HepG2 (cell line): Measurements from ENCODE around the gene HENMT1. TPM values are rescaled to one million over a fixed set of nuclear protein-coding genes. Genes with fewer than 3 reads are reported as not detected.
A peak's percentile ranks its signal among the peaks of the same experiment; 100 is the strongest.

Experiments used
- ATAC-seq: fragments of 200-7000 bp; cut with Tn5 transposase; 3 replicates; pipeline ENCODE4 v1.9.1; 2020; ENCODE audit warnings: mild to moderate bottlenecking, moderate library complexity
- BruUV-seq: library from RNA; stranded (reverse); fragments of 400-500 nt; replicated peaks from 2 replicates; lab custom pipeline; 2021; lab: Mats Ljungman, UMichigan
- CTCF ChIA-PET: fragments of 300-600 bp; formaldehyde crosslinking; extraction: SDS; loops from one replicate; lab custom pipeline; 2021; ENCODE audit warnings: low total read pairs, inconsistent platforms, low intra/inter-chr PET ratio; lab: Yijun Ruan, JAX
- POLR2A ChIA-PET: fragments of 350-600 bp; sonication (Branson Sonifier 250); formaldehyde crosslinking; loops from one replicate; lab custom pipeline; 2020; ENCODE audit warnings: antibody characterized with exemption, inconsistent platforms; lab: Yijun Ruan, JAX
- DNase-seq: peaks from one replicate; pipeline ENCODE4 v3.0.0-alpha.2; 2015; ENCODE audit warnings: low spot score
- FAIRE-seq: peaks from 3 replicates; lab custom pipeline; 2011; peaks lifted over from hg19 to GRCh38; lab: Jason Lieb, UNC
- H2AFZ ChIP-seq: one replicate; pipeline ENCODE4 v1.6.1; 2011; ENCODE audit warnings: low read length, inconsistent platforms
- H3K27ac ChIP-seq: fragments of 300-600 bp; 3 replicates; pipeline ENCODE4 v1.8.0; 2011; ENCODE audit warnings: mixed run types, mild to moderate bottlenecking, mixed read lengths, low read length, inconsistent platforms; ENCODE audit not compliant: insufficient read depth; ENCODE audit errors: extremely low read length
- H3K27me3 ChIP-seq, 2 experiments: fragments of 200-600 bp in 1 of 2; 2 replicates in 1 of 2; 3 replicates in 1 of 2; pipeline versions ENCODE4 v1.6.0 to v1.8.0; 2011; ENCODE audit warnings: low read length in 2 of 2, mild to moderate bottlenecking in 2 of 2, moderate library complexity in 2 of 2, inconsistent platforms in 1 of 2; ENCODE audit not compliant: insufficient read depth in 2 of 2, control insufficient read depth in 1 of 2
- H3K36me3 ChIP-seq, 2 experiments: fragments of 200-600 bp in 1 of 2; replicated peaks in 1 of 2; 2 replicates in 1 of 2; 3 replicates in 1 of 2; pipeline versions ENCODE4 v1.5.1 to v1.8.0; 2011; ENCODE audit warnings: low read length in 2 of 2, inconsistent platforms in 1 of 2; ENCODE audit not compliant: insufficient read depth in 2 of 2, control insufficient read depth in 1 of 2
- H3K4me1 ChIP-seq: 2 replicates; pipeline ENCODE4 v1.5.1; 2012; ENCODE audit warnings: low read length, inconsistent platforms; ENCODE audit not compliant: insufficient read depth
- H3K4me2 ChIP-seq: 2 replicates; pipeline ENCODE4 v1.6.0; 2011; ENCODE audit warnings: low read depth, low read length, inconsistent platforms
- H3K4me3 ChIP-seq, 3 experiments: fragments of 200-600 bp in 1 of 3; sonication (generic), shearing (Covaris generic) in 1 of 3; replicated peaks in 1 of 3; 2 replicates each; pipeline ENCODE4 v1.5.1; 2011 to 2016; ENCODE audit warnings: low read length in 3 of 3, inconsistent platforms in 2 of 3, low read depth in 2 of 3, mild to moderate bottlenecking in 2 of 3, control low read depth in 1 of 3, mixed read lengths in 1 of 3; ENCODE audit not compliant: insufficient read depth in 1 of 3
- H3K79me2 ChIP-seq: one replicate; pipeline ENCODE4 v1.6.1; 2011; ENCODE audit warnings: low read length, inconsistent platforms; ENCODE audit not compliant: insufficient read depth
- H3K9ac ChIP-seq: 2 replicates; pipeline ENCODE4 v1.6.0; 2011; ENCODE audit warnings: mild to moderate bottlenecking, low read depth, low read length, inconsistent platforms; ENCODE audit not compliant: insufficient read depth
- H3K9me3 ChIP-seq: 2 replicates; pipeline ENCODE4 v1.5.1; 2012; ENCODE audit warnings: mild to moderate bottlenecking, low read length
- H4K20me1 ChIP-seq: 2 replicates; pipeline ENCODE4 v1.6.0; 2011; ENCODE audit warnings: inconsistent platforms, mild to moderate bottlenecking, low read length, moderate library complexity; ENCODE audit not compliant: insufficient read depth
- CTCF ChIP-seq: sonication (generic); formaldehyde crosslinking; IDR thresholded peaks from 2 replicates; pipeline ENCODE4 v1.5.0; 2020; ENCODE audit warnings: mild to moderate bottlenecking, missing genetic modification reagents, moderate library complexity
- GATA4 ChIP-seq: sonication (generic); IDR thresholded peaks from 2 replicates; pipeline ENCODE4 v1.6.1; 2016; ENCODE audit warnings: antibody characterized with exemption, low read depth, borderline replicate concordance
- RBM39 ChIP-seq: fragments of 200-400 bp; formaldehyde crosslinking; IDR thresholded peaks from one replicate; pipeline ENCODE4 v1.6.1; 2018; ENCODE audit warnings: antibody characterized with exemption, mild to moderate bottlenecking, low read depth, low read length; ENCODE audit not compliant: poor library complexity, severe bottlenecking
- SMC3 ChIP-seq: IDR thresholded peaks from 2 replicates; pipeline ENCODE4 v1.6.1; 2011; ENCODE audit warnings: low read length, improper control_type of control experiment
- SOX13 ChIP-seq, 3 experiments: fragments of 450-650 bp in 1 of 3; sonication (generic) in 1 of 3; formaldehyde crosslinking in 1 of 3; IDR thresholded peaks in 2 of 3; conservative IDR thresholded peaks in 1 of 3; 2 replicates each; pipeline versions ENCODE4 v1.5.0 to v1.6.1; 2016 to 2020; ENCODE audit warnings: antibody characterized with exemption in 1 of 3, mild to moderate bottlenecking in 1 of 3, missing compliant biosample characterization in 1 of 3, missing genetic modification reagents in 1 of 3, moderate library complexity in 1 of 3
- STAG1 ChIP-seq: sonication (generic); formaldehyde crosslinking; IDR thresholded peaks from 2 replicates; pipeline ENCODE4 v1.4.0; 2020; ENCODE audit warnings: missing genetic modification reagents
- WGBS: methylation state at CpG from one replicate; pipeline ENCODE4 v1.1.6; 2017; ENCODE audit warnings: low lambda C conversion rate; 5-methylcytosine and 5-hydroxymethylcytosine counted together
- in situ Hi-C: cut with HindIII; loops from 2 replicates; pipeline ENCODE4 v1.10.0; 2017; ENCODE audit warnings: low pct_unique_long_range_greater_than_20kb; ENCODE audit not compliant: extremely low pct_ligation_motif_present
- intact Hi-C: fragments of 100-400 bp; cut with micrococcal nuclease; formaldehyde crosslinking; loops from one replicate; pipeline ENCODE4 v1.10.0; 2022; ENCODE audit not compliant: unreplicated experiment
- polyA plus RNA-seq, 8 experiments: library from polyadenylated mRNA; depleted of rRNA in 3 of 8; stranded (reverse) in 7 of 8; unstranded in 1 of 8; fragments of >200 nt; fragmentation: Illumina TruSeq in 4 of 8; extraction: Trizol in 4 of 8; gene quantifications; 2 replicates each; pipeline versions ENCODE4 v1.2.1 to v1.2.3, GENCODE V29; 2011 to 2016; ENCODE audit warnings: low read depth in 4 of 8, missing spikeins in 1 of 8, mixed read lengths in 1 of 8; ENCODE audit not compliant: insufficient read depth in 1 of 8
- total RNA-seq, 5 experiments: library from RNA; depleted of rRNA; stranded (reverse); fragments of >200 nt; fragmentation: Illumina TruSeq; extraction: Trizol; gene quantifications; 2 replicates each; pipeline ENCODE4 v1.2.3, GENCODE V29; 2016; ENCODE audit warnings: low read depth in 1 of 5

HENMT1 gene
- total and polyA plus RNA-seq, 2 of the 13 experiments (the other 11 are each of a cell fraction or from before 2014, with no cell fraction given), result not detected

GRCh38 chr1:108708691-108709660 is 48.1 kb upstream of the HENMT1 start:
- no peak for TF ChIP-seq RBM39
- peak; percentile 45 for TF ChIP-seq CTCF (CRISPR knock-in tag)
- TF ChIP-seq GATA4, result no peak
- TF ChIP-seq SOX13 (IDR thresholded peaks at IDR 0.05), result no peak
- TF ChIP-seq SOX13 (CRISPR knock-in tag; conservative IDR thresholded peaks at IDR 0.05 in 1 of 2, IDR thresholded peaks at IDR 0.05 in 1 of 2), result no peak
- 0 out of 2 replicates have a peak, but pooled peaks have one; percentile 14 for TF ChIP-seq SMC3
- peak; percentile 25; the same call in 1 of the 2 replicates for TF ChIP-seq STAG1 (CRISPR knock-in tag)
- Histone ChIP-seq H3K79me2 (no peaks in the 10 kb centered on the region), H3K27me3 (no peaks in the 10 kb centered on the region; a peak in 1 of 5 replicates), H3K4me3 (no peak overlapping the region), H3K27ac (no peak overlapping the region), H2AFZ (no peak overlapping the region), H3K4me2 (no peak overlapping the region), H3K9me3 (no peaks in the 10 kb centered on the region), H3K9ac (no peak overlapping the region), H3K36me3 (no peaks in the 10 kb centered on the region), H4K20me1 (no peaks in the 10 kb centered on the region; the same call in 1 of the 2 replicates), H3K4me1 (no peaks in the 10 kb centered on the region)
- in situ Hi-C loops (no loop called here), intact Hi-C loops (no loop called here)
- CTCF ChIA-PET, result no interaction called here
- no peak for DNase-seq
- no TSS peak for BruUV-seq
- FAIRE-seq, result no peak
- 42% methylated on average over 6 of the region's 7 CpGs for WGBS
- ATAC-seq, result peak; percentile 60
- POLR2A ChIA-PET, result no interaction called here
